Mucosa of stomach (tissue), 1 donor: ENCODE data around the gene PRKN.

Source experiments
- H3K27me3 ChIP-seq: one replicate; pipeline ENCODE4 v1.7.0; 2013; ENCODE audit warnings: mild to moderate bottlenecking, low read length; ENCODE audit not compliant: control insufficient read depth, insufficient read depth
- H3K36me3 ChIP-seq: one replicate; pipeline ENCODE4 v1.7.0; 2013; ENCODE audit warnings: low read length; ENCODE audit not compliant: control insufficient read depth, insufficient read depth
- H3K4me1 ChIP-seq: one replicate; pipeline ENCODE4 v1.7.0; 2013; ENCODE audit warnings: mild to moderate bottlenecking, low read length; ENCODE audit not compliant: control insufficient read depth, insufficient read depth
- H3K4me3 ChIP-seq: one replicate; pipeline ENCODE4 v1.7.0; 2013; ENCODE audit warnings: low read length
- H3K9ac ChIP-seq: one replicate; pipeline ENCODE4 v1.7.0; 2013; ENCODE audit warnings: mild to moderate bottlenecking, low read length, moderate library complexity
- H3K9me3 ChIP-seq: one replicate; pipeline ENCODE4 v1.7.0; 2013; ENCODE audit warnings: mild to moderate bottlenecking, low read length, moderate library complexity; ENCODE audit not compliant: control insufficient read depth
- donor health status: Pancreatic carcinoma.

The PRKN gene

DNA sequence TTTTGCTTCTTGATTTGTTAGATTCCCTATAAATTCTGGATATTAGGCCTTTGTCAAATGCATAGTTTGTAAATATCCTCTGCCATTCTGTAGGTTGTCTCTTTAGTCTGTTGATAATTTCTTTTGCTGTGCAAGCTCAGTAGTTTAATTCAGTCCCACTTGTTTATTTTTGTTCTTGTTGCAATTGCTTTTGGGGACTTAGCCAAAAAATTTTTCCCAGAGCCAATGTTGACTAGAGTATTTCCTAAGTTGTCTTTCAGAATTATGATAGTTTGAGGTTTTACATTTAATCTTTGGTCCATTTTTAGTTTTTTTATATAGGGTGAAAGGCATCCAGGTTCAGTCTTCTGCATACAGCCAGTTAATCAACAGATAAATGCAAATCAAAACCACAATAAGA, 96.0 kb downstream of the PRKN start:
- no peaks in the 10 kb centered on the region for H3K4me1 ChIP-seq
- H3K9me3 ChIP-seq, result no peaks in the 10 kb centered on the region
- H3K9ac ChIP-seq, result no peak overlapping the region
- no peaks in the 10 kb centered on the region for H3K36me3 ChIP-seq
- no peaks in the 10 kb centered on the region for H3K27me3 ChIP-seq
- H3K4me3 ChIP-seq, result no peak overlapping the region

- Histone ChIP-seq H3K4me1 (no peaks in the 10 kb centered on the region), H3K36me3 (no peaks in the 10 kb centered on the region), H3K9ac (no peak overlapping the region), H3K27me3 (no peaks in the 10 kb centered on the region), H3K9me3 (no peaks in the 10 kb centered on the region), H3K4me3 (no peak overlapping the region)
Observed at GRCh38 chr6:162630069-162630468, 97.5 kb downstream of the PRKN start.

DNA sequence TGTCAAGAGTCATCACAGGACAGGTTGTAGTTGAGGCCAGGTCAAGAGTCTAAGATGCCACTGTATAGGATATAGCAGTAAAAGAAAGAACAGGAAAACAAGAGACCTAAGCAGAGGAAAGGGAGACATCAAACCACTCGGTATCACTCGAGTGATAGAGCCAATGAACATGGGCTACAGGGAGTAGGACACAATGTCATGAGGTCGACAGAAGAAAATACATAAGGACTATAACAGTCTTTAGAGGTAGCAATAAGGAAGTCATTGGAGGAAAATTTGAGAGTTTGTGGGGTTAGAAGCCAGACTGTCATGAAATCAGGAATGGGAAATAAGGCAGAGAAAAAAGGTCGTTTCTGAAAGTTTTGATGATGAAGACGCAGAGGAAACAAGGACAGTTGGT, 99.7 kb downstream of the PRKN start:
- Histone ChIP-seq H3K27me3 (no peaks in the 10 kb centered on the region), H3K36me3 (no peaks in the 10 kb centered on the region), H3K4me1 (no peaks in the 10 kb centered on the region), H3K9me3 (no peaks in the 10 kb centered on the region), H3K9ac (no peak overlapping the region), H3K4me3 (no peak overlapping the region)

GRCh38 chr6:162627362-162627761, 100.2 kb downstream of the PRKN start:
- H3K36me3 ChIP-seq, result no peaks in the 10 kb centered on the region
- no peak overlapping the region for H3K9ac ChIP-seq
- H3K9me3 ChIP-seq, result no peaks in the 10 kb centered on the region
- no peaks in the 10 kb centered on the region for H3K27me3 ChIP-seq
- H3K4me3 ChIP-seq, result no peak overlapping the region
- no peaks in the 10 kb centered on the region for H3K4me1 ChIP-seq

GRCh38 chr6:162626869-162627268, 100.7 kb downstream of the PRKN start:
- H3K27me3 ChIP-seq, result no peaks in the 10 kb centered on the region
- H3K9ac ChIP-seq, result no peak overlapping the region
- no peaks in the 10 kb centered on the region for H3K4me1 ChIP-seq
- H3K9me3 ChIP-seq, result no peaks in the 10 kb centered on the region
- H3K36me3 ChIP-seq, result no peaks in the 10 kb centered on the region
- no peak overlapping the region for H3K4me3 ChIP-seq

- no peaks in the 10 kb centered on the region for H3K36me3 ChIP-seq
- no peaks in the 10 kb centered on the region for H3K27me3 ChIP-seq
- no peak overlapping the region for H3K9ac ChIP-seq
- no peaks in the 10 kb centered on the region for H3K4me1 ChIP-seq
- no peak overlapping the region for H3K4me3 ChIP-seq
- H3K9me3 ChIP-seq, result no peaks in the 10 kb centered on the region
Observed at GRCh38 chr6:162625846-162626540, 101.6 kb downstream of the PRKN start.

- Histone ChIP-seq H3K4me1 (no peaks in the 10 kb centered on the region), H3K27me3 (no peaks in the 10 kb centered on the region), H3K4me3 (no peak overlapping the region), H3K36me3 (no peaks in the 10 kb centered on the region), H3K9me3 (no peaks in the 10 kb centered on the region), H3K9ac (no peak overlapping the region)
Observed at GRCh38 chr6:162622572-162622971, 105.0 kb downstream of the PRKN start.

DNA sequence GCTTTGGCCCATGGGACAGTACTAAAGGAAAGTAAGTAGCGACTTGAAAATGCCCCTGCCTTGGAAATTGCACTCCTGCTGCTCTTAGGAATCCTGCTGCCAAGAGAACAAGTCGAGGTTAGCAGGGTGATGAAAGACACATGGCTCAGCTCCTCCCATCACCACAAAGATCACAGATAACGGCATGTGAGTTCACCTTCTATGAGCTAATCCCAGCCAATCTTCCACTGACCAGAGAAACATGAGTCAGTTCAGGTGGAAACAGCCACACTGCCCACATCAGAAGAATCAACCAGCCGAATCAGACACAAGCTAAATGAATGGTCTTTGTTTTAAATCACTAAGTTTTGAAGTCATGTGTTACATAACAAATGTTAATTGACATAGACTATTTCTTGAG, 106.3 kb downstream of the PRKN start:
- H3K4me3 ChIP-seq, result no peak overlapping the region
- no peaks in the 10 kb centered on the region for H3K36me3 ChIP-seq
- no peak overlapping the region for H3K9ac ChIP-seq
- no peaks in the 10 kb centered on the region for H3K27me3 ChIP-seq
- H3K4me1 ChIP-seq, result no peaks in the 10 kb centered on the region
- no peaks in the 10 kb centered on the region for H3K9me3 ChIP-seq

- Histone ChIP-seq H3K27me3 (no peaks in the 10 kb centered on the region), H3K36me3 (no peaks in the 10 kb centered on the region), H3K4me3 (no peak overlapping the region), H3K4me1 (no peaks in the 10 kb centered on the region), H3K9ac (no peak overlapping the region), H3K9me3 (no peaks in the 10 kb centered on the region)
Observed at GRCh38 chr6:162620073-162620472, 107.5 kb downstream of the PRKN start.

GRCh38 chr6:162618448-162619002, 109.0 kb downstream of the PRKN start:
- H3K36me3 ChIP-seq, result no peaks in the 10 kb centered on the region
- H3K9me3 ChIP-seq, result no peaks in the 10 kb centered on the region
- H3K4me1 ChIP-seq, result no peaks in the 10 kb centered on the region
- H3K4me3 ChIP-seq, result no peak overlapping the region
- H3K27me3 ChIP-seq, result no peaks in the 10 kb centered on the region
- H3K9ac ChIP-seq, result no peak overlapping the region

- no peaks in the 10 kb centered on the region for H3K9me3 ChIP-seq
- no peak overlapping the region for H3K9ac ChIP-seq
- no peak overlapping the region for H3K4me3 ChIP-seq
- no peaks in the 10 kb centered on the region for H3K4me1 ChIP-seq
- H3K36me3 ChIP-seq, result no peaks in the 10 kb centered on the region
- no peaks in the 10 kb centered on the region for H3K27me3 ChIP-seq
Observed at GRCh38 chr6:162615016-162615705, 112.4 kb downstream of the PRKN start.

DNA sequence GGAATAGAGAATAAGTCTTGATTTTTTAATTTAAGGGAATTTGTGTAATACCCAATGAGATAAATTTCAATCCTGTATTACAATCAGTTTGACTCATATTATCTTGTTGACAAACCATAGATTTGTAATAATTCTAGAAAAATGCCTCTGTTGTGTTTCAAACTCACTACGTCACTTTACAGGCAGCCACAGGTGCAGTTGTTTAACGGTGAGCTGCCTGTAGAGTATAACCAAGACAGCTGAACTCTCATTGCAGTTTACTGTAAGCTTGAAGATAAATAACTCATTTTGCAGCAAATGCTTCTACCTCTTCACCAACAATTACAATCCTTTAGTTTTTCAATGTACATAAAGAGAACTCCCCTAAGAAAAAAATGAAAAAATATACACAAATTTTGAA, 114.3 kb downstream of the PRKN start:
- Histone ChIP-seq H3K9ac (no peak overlapping the region), H3K9me3 (no peaks in the 10 kb centered on the region), H3K4me1 (no peaks in the 10 kb centered on the region)

More for the DNA sequence above, 114.3 kb downstream of the PRKN start:
- Histone ChIP-seq H3K36me3 (no peaks in the 10 kb centered on the region), H3K4me3 (no peak overlapping the region), H3K27me3 (no peaks in the 10 kb centered on the region)
